Motor neuron (in vitro differentiated cells): Measurements from ENCODE around the gene SLC25A47. TPM values are rescaled to one million over a fixed set of nuclear protein-coding genes. Genes with fewer than 3 reads are reported as not detected.

ENCODE experiments used
- ATAC-seq, 8 experiments: fragments of 200-7000 bp; cut with Tn5 transposase; replicated peaks in 6 of 8; 2 replicates each; pipeline ENCODE4 v1.8.0; 2021; ENCODE audit warnings: mild to moderate bottlenecking in 8 of 8, moderate library complexity in 8 of 8
- H3K27ac ChIP-seq, 2 donors: fragments of 250-450 bp; sonication (Bioruptor Pico); 2 replicates each; pipeline ENCODE4 v1.9.0; 2021; ENCODE audit warnings: antibody characterized with exemption in 2 of 2, mild to moderate bottlenecking in 2 of 2, moderate library complexity in 1 of 2
- H3K4me1 ChIP-seq, 2 donors: fragments of 250-450 bp; sonication (Bioruptor Pico); replicated peaks in 1 of 2; 2 replicates each; pipeline ENCODE4 v1.6.1; 2021; ENCODE audit warnings: antibody characterized with exemption in 2 of 2, mild to moderate bottlenecking in 2 of 2, moderate library complexity in 1 of 2
- H3K4me3 ChIP-seq, 5 donors: fragments of 250-450 bp; sonication (Bioruptor Pico); 2 replicates each; pipeline ENCODE4 v1.9.0; 2021; ENCODE audit warnings: antibody characterized with exemption in 5 of 5, mild to moderate bottlenecking in 5 of 5, moderate library complexity in 4 of 5
- WGBS, 10 experiments: fragments of 450-650 bp; shearing (Covaris generic); methylation state at CpG; one replicate each; pipeline ENCODE4 v1.0.0; 2022; 5-methylcytosine and 5-hydroxymethylcytosine counted together
- in situ Hi-C, 9 experiments: fragments of 400-800 bp; cut with MboI; loops; one replicate each; pipeline ENCODE4 v1.15.0; 2021; ENCODE audit warnings: low sequenced_read_pairs in 9 of 9, low pct_unique_long_range_greater_than_20kb in 2 of 9; ENCODE audit not compliant: unreplicated experiment in 9 of 9
- total RNA-seq, 8 experiments: library from RNA; unstranded; fragments of 300-600 nt; gene quantifications; 2 replicates each; pipeline versions ENCODE4 v1.2.3 to v1.2.4, GENCODE V29; 2022

SLC25A47 gene
- total RNA-seq, 8 experiments from 2014 or later, result 0.05 to 0.52 (median 0.33) TPM; not detected in 2

- ATAC-seq, result no peak
- 54 to 100% (median 94%) methylated on average over 1 to 2 of the region's 2 CpGs for WGBS, 10 experiments
- Histone ChIP-seq H3K4me1 (no peaks in the 10 kb centered on the region), H3K27ac (no peak overlapping the region), H3K4me3 (no peak overlapping the region)
- in situ Hi-C loops, result no loop called here
Measured at GRCh38 chr14:100359111-100359510, 36.0 kb downstream of the SLC25A47 start.

GRCh38 chr14:100359881-100360280 is 36.7 kb downstream of the SLC25A47 start:
- H3K27ac ChIP-seq, result no peak overlapping the region
- no peak for ATAC-seq
- 66 to 100% (median 100%) methylated on average over 1 to 4 of the region's 4 CpGs; no CpG with 5 or more reads in 3 of the 10 experiments for WGBS, 10 experiments
- in situ Hi-C loops, result no loop called here
- H3K4me3 ChIP-seq, result no peak overlapping the region
- no peaks in the 10 kb centered on the region for H3K4me1 ChIP-seq

GRCh38 chr14:100361626-100362025 is 38.5 kb downstream of the SLC25A47 start:
- Histone ChIP-seq H3K27ac (no peak overlapping the region), H3K4me3 (no peak overlapping the region), H3K4me1 (no peaks in the 10 kb centered on the region)
- peak in 1 of 8 experiments; percentile 1 for ATAC-seq
- in situ Hi-C loops, result no loop called here
- WGBS, 10 experiments, result 93 to 100% (median 100%) methylated on average over 1 to 5 of the region's 5 CpGs; no CpG with 5 or more reads in 3 of the 10 experiments

GRCh38 chr14:100362311-100362927 is 39.3 kb downstream of the SLC25A47 start:
- in situ Hi-C loops, result no loop called here
- 83 to 100% (median 90%) methylated on average over 1 of the region's 1 CpG; no CpG with 5 or more reads in 5 of the 10 experiments for WGBS, 10 experiments
- peak in 1 of 8 experiments; percentile 1 for ATAC-seq
- Histone ChIP-seq H3K4me3 (no peak overlapping the region), H3K27ac (no peak overlapping the region), H3K4me1 (no peaks in the 10 kb centered on the region)

GRCh38 chr14:100363053-100363452 is 39.9 kb downstream of the SLC25A47 start:
- Histone ChIP-seq H3K4me3 (no peak overlapping the region), H3K4me1 (no peaks in the 10 kb centered on the region), H3K27ac (no peak overlapping the region)
- 83 to 100% (median 100%) methylated on average over 1 to 2 of the region's 2 CpGs; no CpG with 5 or more reads in 3 of the 10 experiments for WGBS, 10 experiments
- no peak for ATAC-seq
- in situ Hi-C loops, result no loop called here

GRCh38 chr14:100364403-100364802 is 41.3 kb downstream of the SLC25A47 start:
- H3K4me1 ChIP-seq, result no peaks in the 10 kb centered on the region
- ATAC-seq, result no peak
- in situ Hi-C loops, result no loop called here
- H3K27ac ChIP-seq, result no peak overlapping the region
- 25 to 100% (median 80%) methylated on average over 1 of the region's 1 CpG; no CpG with 5 or more reads in 1 of the 10 experiments for WGBS, 10 experiments
- no peak overlapping the region for H3K4me3 ChIP-seq

- H3K4me3 ChIP-seq, result no peak overlapping the region
- ATAC-seq, result peak in 1 of 8 experiments; percentile 4
- WGBS, 10 experiments, result 90 to 100% (median 95%) methylated on average over 1 to 7 of the region's 7 CpGs; no CpG with 5 or more reads in 2 of the 10 experiments
- in situ Hi-C loops, result no loop called here
- no peaks in the 10 kb centered on the region for H3K4me1 ChIP-seq
- no peak overlapping the region for H3K27ac ChIP-seq
Measured at GRCh38 chr14:100365741-100366140, 42.6 kb downstream of the SLC25A47 start.

GRCh38 chr14:100369019-100369418 is 45.9 kb downstream of the SLC25A47 start:
- in situ Hi-C loops, result no loop called here
- Histone ChIP-seq H3K4me3 (no peak overlapping the region), H3K27ac (no peak overlapping the region), H3K4me1 (peaks cover 17 to 26% of the 10 kb centered on the region in 2 donors)
- WGBS, 10 experiments, result 90 to 100% (median 94%) methylated on average over 2 to 10 of the region's 13 CpGs; no CpG with 5 or more reads in 2 of the 10 experiments
- no peak for ATAC-seq

GRCh38 chr14:100370003-100370402 is 46.9 kb downstream of the SLC25A47 start:
- peak in 1 of 8 experiments; percentile 1 for ATAC-seq
- WGBS, 10 experiments, result 41 to 100% (median 97%) methylated on average over 1 to 3 of the region's 4 CpGs; no CpG with 5 or more reads in 1 of the 10 experiments

GRCh38 chr14:100371773-100372172 is 48.6 kb downstream of the SLC25A47 start:
- Histone ChIP-seq H3K4me1 (peaks cover 24 to 33% of the 10 kb centered on the region in 2 donors), H3K27ac (no peak overlapping the region), H3K4me3 (peak overlapping the region in 1 of 5 donors; percentile 66)
- WGBS, 10 experiments, result 0 to 100% (median 75%) methylated on average over 1 to 5 of the region's 6 CpGs; no CpG with 5 or more reads in 2 of the 10 experiments
- in situ Hi-C loops, result no loop called here
- ATAC-seq, result no peak

More at GRCh38 chr14:100370003-100370402, 46.9 kb downstream of the SLC25A47 start:
- no peak overlapping the region for H3K4me3 ChIP-seq
- H3K4me1 ChIP-seq, result peaks cover 23 to 32% of the 10 kb centered on the region in 2 donors
- H3K27ac ChIP-seq, result no peak overlapping the region
- in situ Hi-C loops, result no loop called here

- Histone ChIP-seq H3K27ac (peak overlapping the region in 1 of 2 donors; percentile 3), H3K4me3 (peak overlapping the region; percentile 52 to 79 (median 72)), H3K4me1 (peaks cover 31 to 40% of the 10 kb centered on the region in 2 donors)
- WGBS, 10 experiments, result 40 to 100% (median 78%) methylated on average over 1 to 4 of the region's 4 CpGs
- in situ Hi-C loops, result no loop called here
- no peak for ATAC-seq
Measured at GRCh38 chr14:100372357-100373048, 49.4 kb downstream of the SLC25A47 start.

GRCh38 chr14:100374270-100374669 is 51.1 kb downstream of the SLC25A47 start:
- ATAC-seq, result no peak
- Histone ChIP-seq H3K27ac (peak overlapping the region; percentile 95 to 96), H3K4me1 (peaks cover 36 to 46% of the 10 kb centered on the region in 2 donors), H3K4me3 (peak overlapping the region; percentile 52 to 79 (median 72))
- 55 to 100% (median 70%) methylated on average over 1 to 2 of the region's 2 CpGs; no CpG with 5 or more reads in 2 of the 10 experiments for WGBS, 10 experiments
- in situ Hi-C loops, result no loop called here

GRCh38 chr14:100374876-100375265 is 51.7 kb downstream of the SLC25A47 start:
- Histone ChIP-seq H3K4me3 (peak overlapping the region; percentile 52 to 79 (median 72)), H3K27ac (peak overlapping the region; percentile 95 to 96), H3K4me1 (peaks cover 36 to 46% of the 10 kb centered on the region in 2 donors)
- in situ Hi-C loops, result loop anchor here in 2 of 9 experiments (25.0 kb wide), 1 partner anchor 1262 kb away; no protein-coding TSS in a partner anchor
- no peak for ATAC-seq
- 40 to 84% (median 71%) methylated on average over 1 to 7 of the region's 8 CpGs; no CpG with 5 or more reads in 1 of the 10 experiments for WGBS, 10 experiments
